Rectal smooth muscle tissue (tissue), 1 donor: ENCODE data around the gene SEPTIN12.

Experiments
- H3K27ac ChIP-seq: one replicate; pipeline ENCODE4 v1.7.0; 2013; ENCODE audit warnings: low read depth, low read length, inconsistent platforms
- H3K27me3 ChIP-seq: one replicate; pipeline ENCODE4 v1.7.0; 2013; ENCODE audit warnings: low read length; ENCODE audit not compliant: control insufficient read depth, insufficient read depth
- H3K36me3 ChIP-seq: one replicate; pipeline ENCODE4 v1.7.0; 2013; ENCODE audit warnings: low read length; ENCODE audit not compliant: control insufficient read depth, insufficient read depth
- H3K4me1 ChIP-seq: one replicate; pipeline ENCODE4 v1.7.0; 2013; ENCODE audit warnings: low read length; ENCODE audit not compliant: control insufficient read depth, insufficient read depth
- H3K4me3 ChIP-seq: one replicate; pipeline ENCODE4 v1.7.0; 2013; ENCODE audit warnings: low read length
- H3K9ac ChIP-seq: one replicate; pipeline ENCODE4 v1.7.0; 2013; ENCODE audit warnings: low read length

Gene SEPTIN12

GRCh38 chr16:4775005-4775404 lies 13.1 kb downstream of the SEPTIN12 start:
- Histone ChIP-seq H3K4me1 (no peaks in the 10 kb centered on the region), H3K27me3 (no peaks in the 10 kb centered on the region), H3K36me3 (no peaks in the 10 kb centered on the region), H3K27ac (no peak overlapping the region), H3K9ac (no peak overlapping the region), H3K4me3 (no peak overlapping the region)

- no peak overlapping the region for H3K27ac ChIP-seq
- H3K4me3 ChIP-seq = no peak overlapping the region
- no peaks in the 10 kb centered on the region for H3K27me3 ChIP-seq
- H3K36me3 ChIP-seq = no peaks in the 10 kb centered on the region
- no peak overlapping the region for H3K9ac ChIP-seq
- H3K4me1 ChIP-seq = peaks cover 4% of the 10 kb centered on the region
These were observed 15.8 kb downstream of the SEPTIN12 start for GRCh38 chr16:4772351-4772750.

- Histone ChIP-seq H3K4me1 (peaks cover 4% of the 10 kb centered on the region), H3K4me3 (no peak overlapping the region), H3K27me3 (no peaks in the 10 kb centered on the region), H3K36me3 (no peaks in the 10 kb centered on the region), H3K27ac (no peak overlapping the region), H3K9ac (no peak overlapping the region)
These were observed 16.5 kb downstream of the SEPTIN12 start for GRCh38 chr16:4771646-4772045.

- Histone ChIP-seq H3K4me1 (peaks cover 14% of the 10 kb centered on the region), H3K27ac (no peak overlapping the region), H3K4me3 (peak overlapping the region; percentile 71), H3K9ac (no peak overlapping the region), H3K27me3 (no peaks in the 10 kb centered on the region), H3K36me3 (no peaks in the 10 kb centered on the region)
These were observed 18.9 kb downstream of the SEPTIN12 start for GRCh38 chr16:4769306-4769638.

GRCh38 chr16:4768549-4769305 lies 19.4 kb downstream of the SEPTIN12 start:
- Histone ChIP-seq H3K4me3 (peak overlapping the region; percentile 71), H3K4me1 (peaks cover 14% of the 10 kb centered on the region), H3K36me3 (peaks cover 4% of the 10 kb centered on the region), H3K27ac (peak overlapping the region; percentile 68), H3K9ac (peak overlapping the region; percentile 22), H3K27me3 (no peaks in the 10 kb centered on the region)

- H3K4me1 ChIP-seq = peaks cover 14% of the 10 kb centered on the region
- H3K27ac ChIP-seq = peak overlapping the region; percentile 68
These were observed 20.1 kb downstream of the SEPTIN12 start for GRCh38 chr16:4767872-4768548.

GRCh38 chr16:4766875-4767628 lies 21.1 kb downstream of the SEPTIN12 start, which contains the start of gene ZNF500:
Gene ZNF500 (minus strand): TSS chr16:4767162. CDS start chr16:4765978, 1,184 bp downstream.
- H3K4me1 ChIP-seq = peaks cover 14% of the 10 kb centered on the region
- peaks cover 10% of the 10 kb centered on the region for H3K36me3 ChIP-seq
- peak within 1 kb of the TSS; percentile 60 for H3K9ac ChIP-seq
- H3K27ac ChIP-seq = peak within 1 kb of the TSS; percentile 89
- H3K4me3 ChIP-seq = peak within 1 kb of the TSS; percentile 78
- H3K27me3 ChIP-seq = no peaks in the 10 kb centered on the region

More at GRCh38 chr16:4767872-4768548, 20.1 kb downstream of the SEPTIN12 start:
- peak overlapping the region; percentile 45 for H3K4me3 ChIP-seq
- no peak overlapping the region for H3K9ac ChIP-seq
- peaks cover 7% of the 10 kb centered on the region for H3K36me3 ChIP-seq
- no peaks in the 10 kb centered on the region for H3K27me3 ChIP-seq

GRCh38 chr16:4765511-4766474 lies 22.4 kb downstream of the SEPTIN12 start:
- peak overlapping the region; percentile 78 for H3K4me3 ChIP-seq
- H3K36me3 ChIP-seq = peaks cover 14% of the 10 kb centered on the region
- H3K27ac ChIP-seq = peak overlapping the region; percentile 89
- H3K4me1 ChIP-seq = peaks cover 14% of the 10 kb centered on the region
- peak overlapping the region; percentile 60 for H3K9ac ChIP-seq
- no peaks in the 10 kb centered on the region for H3K27me3 ChIP-seq

- H3K9ac ChIP-seq = no peak overlapping the region
These were observed 24.4 kb downstream of the SEPTIN12 start for GRCh38 chr16:4763791-4764190.

GRCh38 chr16:4762205-4762604 lies 25.9 kb downstream of the SEPTIN12 start:
- Histone ChIP-seq H3K27me3 (no peaks in the 10 kb centered on the region), H3K36me3 (peaks cover 35% of the 10 kb centered on the region), H3K9ac (no peak overlapping the region), H3K4me3 (no peak overlapping the region), H3K4me1 (peaks cover 14% of the 10 kb centered on the region), H3K27ac (no peak overlapping the region)

More at GRCh38 chr16:4763791-4764190, 24.4 kb downstream of the SEPTIN12 start:
- peaks cover 28% of the 10 kb centered on the region for H3K36me3 ChIP-seq
- H3K27me3 ChIP-seq = no peaks in the 10 kb centered on the region
- no peak overlapping the region for H3K4me3 ChIP-seq
- peaks cover 14% of the 10 kb centered on the region for H3K4me1 ChIP-seq
- no peak overlapping the region for H3K27ac ChIP-seq

GRCh38 chr16:4760221-4760910 lies 27.8 kb downstream of the SEPTIN12 start:
- Histone ChIP-seq H3K4me1 (peaks cover 6% of the 10 kb centered on the region), H3K27me3 (no peaks in the 10 kb centered on the region), H3K27ac (peak overlapping the region; percentile 14), H3K36me3 (peaks cover 41% of the 10 kb centered on the region), H3K9ac (no peak overlapping the region), H3K4me3 (no peak overlapping the region)
